Stomach smooth muscle (tissue), 2 donors: ENCODE data around the gene KRT16.
"Not testable (repeated sequence)": the region's sequence is repeated elsewhere in the genome, so short reads cannot be mapped to it uniquely, and the experiment has no call there.

ENCODE experiments used
- H3K27ac ChIP-seq: one replicate; pipeline ENCODE4 v1.7.0; 2013; ENCODE audit warnings: mild to moderate bottlenecking, low read length, inconsistent platforms
- H3K27me3 ChIP-seq, 2 donors: one replicate each; pipeline ENCODE4 v1.7.0; 2013; ENCODE audit warnings: low read length in 2 of 2; ENCODE audit not compliant: insufficient read depth in 2 of 2, control insufficient read depth in 1 of 2
- H3K36me3 ChIP-seq, 2 donors: one replicate each; pipeline ENCODE4 v1.7.0; 2013; ENCODE audit warnings: low read length in 2 of 2; ENCODE audit not compliant: control insufficient read depth in 2 of 2, insufficient read depth in 2 of 2
- H3K4me1 ChIP-seq: one replicate; pipeline ENCODE4 v1.7.0; 2013; ENCODE audit warnings: low read length; ENCODE audit not compliant: control insufficient read depth, insufficient read depth
- H3K4me3 ChIP-seq, 2 donors: one replicate each; pipeline ENCODE4 v1.7.0; 2013; ENCODE audit warnings: low read length in 2 of 2
- H3K9ac ChIP-seq, 2 donors: one replicate each; pipeline ENCODE4 v1.7.0; 2013; ENCODE audit warnings: low read length in 2 of 2, mild to moderate bottlenecking in 1 of 2
- H3K9me3 ChIP-seq, 2 donors: one replicate each; pipeline ENCODE4 v1.7.0; 2013; ENCODE audit warnings: low read length in 2 of 2; ENCODE audit not compliant: control insufficient read depth in 2 of 2
- donor health status: healthy.
- donor health status: Pancreatic carcinoma.

Gene KRT16

DNA sequence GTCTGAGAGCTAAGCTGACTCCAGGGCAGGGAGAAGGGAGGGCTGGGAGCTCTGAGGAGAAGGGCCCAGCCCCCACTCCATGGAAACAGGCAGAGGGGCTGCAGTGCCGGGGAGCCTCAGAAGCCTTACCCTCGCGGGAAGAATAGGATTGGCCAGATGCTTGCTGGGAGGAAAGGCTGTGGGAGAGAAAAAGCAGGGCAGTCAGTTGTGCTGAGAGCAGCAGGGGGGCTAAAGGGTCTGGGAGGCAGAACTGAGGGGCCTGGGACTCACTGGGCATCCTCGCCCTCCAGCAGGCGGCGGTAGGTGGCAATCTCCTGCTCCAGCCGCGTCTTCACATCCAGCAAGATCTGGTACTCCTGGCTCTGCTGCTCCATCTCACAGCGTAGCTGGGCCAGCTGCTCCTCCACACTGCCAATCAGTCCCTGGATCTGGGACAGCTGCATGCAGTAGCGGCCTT lies 2.5 kb downstream of the KRT16 start:
- not testable (repeated sequence) for H3K4me1 ChIP-seq, H3K36me3 ChIP-seq, H3K9ac ChIP-seq, H3K9me3 ChIP-seq, H3K4me3 ChIP-seq, H3K27ac ChIP-seq, H3K27me3 ChIP-seq

DNA sequence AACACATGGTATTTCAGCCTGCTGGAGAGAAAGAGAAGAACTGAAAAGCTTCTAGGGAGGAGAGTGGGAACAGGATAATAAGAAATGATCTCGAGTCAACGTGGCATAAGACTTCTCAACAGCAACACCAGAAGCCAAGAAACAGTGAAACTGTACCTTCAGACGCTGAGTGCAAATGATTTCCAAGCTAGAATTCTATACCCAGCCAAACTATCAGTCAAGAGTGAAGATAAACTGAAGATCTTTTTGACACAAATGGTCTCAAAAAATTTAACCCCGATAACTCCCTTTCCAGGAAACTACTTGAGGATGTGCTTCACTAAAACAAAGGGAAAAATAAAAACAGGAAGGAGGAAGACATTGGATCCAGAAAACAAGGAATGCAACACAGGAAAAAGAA lies 5.6 kb downstream of the KRT16 start:
- H3K27me3 ChIP-seq, H3K9me3 ChIP-seq, H3K4me3 ChIP-seq, H3K4me1 ChIP-seq, H3K36me3 ChIP-seq, H3K27ac ChIP-seq, H3K9ac ChIP-seq: not testable (repeated sequence)

DNA sequence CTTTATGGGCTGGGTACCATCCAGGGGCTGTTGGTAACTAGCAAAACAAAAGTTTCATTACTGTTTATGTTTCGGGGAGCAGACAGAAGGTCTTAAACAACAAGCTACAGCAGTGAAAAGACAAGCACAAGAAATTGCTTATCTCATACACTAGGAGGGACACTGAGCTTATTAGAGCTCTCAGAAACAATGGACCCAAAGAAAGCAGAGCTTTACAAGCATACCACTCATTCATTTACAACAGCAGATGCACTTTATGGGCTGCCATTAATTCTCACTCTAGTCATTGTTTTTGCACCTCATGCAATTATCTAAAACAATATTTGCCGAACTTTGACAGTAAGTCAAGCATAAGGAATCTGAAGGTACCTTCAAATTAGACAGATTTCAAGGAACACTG lies 10.0 kb downstream of the KRT16 start:
- Histone ChIP-seq H3K36me3 (no peaks in the 10 kb centered on the region), H3K27me3 (no peaks in the 10 kb centered on the region), H3K9ac (no peak overlapping the region), H3K9me3 (peaks cover 0 to 4% of the 10 kb centered on the region in 2 donors), H3K27ac (no peak overlapping the region), H3K4me3 (no peak overlapping the region), H3K4me1 (no peaks in the 10 kb centered on the region)

DNA sequence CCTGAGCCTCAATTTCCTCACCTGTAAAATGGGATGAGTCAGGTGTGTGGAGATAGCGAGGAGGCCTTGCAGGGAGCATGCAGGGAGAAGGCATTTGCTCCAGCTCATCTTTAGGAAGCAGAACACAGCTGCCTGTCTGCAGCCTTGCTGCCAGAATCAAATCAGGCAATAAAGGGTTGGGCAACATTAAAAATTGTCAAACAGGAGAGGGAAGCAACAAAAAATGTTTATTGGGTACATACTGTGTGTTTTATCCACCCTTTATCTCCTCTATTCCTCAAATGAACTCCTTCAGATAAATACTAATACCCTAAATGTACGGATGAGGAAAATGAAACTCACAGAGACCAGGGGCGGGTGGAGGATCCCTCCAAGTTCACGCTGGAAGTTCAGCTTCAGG lies 12.2 kb downstream of the KRT16 start:
- Histone ChIP-seq H3K9ac (no peak overlapping the region), H3K36me3 (no peaks in the 10 kb centered on the region), H3K27me3 (peaks cover 0 to 3% of the 10 kb centered on the region in 2 donors), H3K9me3 (no peaks in the 10 kb centered on the region), H3K4me1 (no peaks in the 10 kb centered on the region), H3K27ac (no peak overlapping the region), H3K4me3 (no peak overlapping the region)

DNA sequence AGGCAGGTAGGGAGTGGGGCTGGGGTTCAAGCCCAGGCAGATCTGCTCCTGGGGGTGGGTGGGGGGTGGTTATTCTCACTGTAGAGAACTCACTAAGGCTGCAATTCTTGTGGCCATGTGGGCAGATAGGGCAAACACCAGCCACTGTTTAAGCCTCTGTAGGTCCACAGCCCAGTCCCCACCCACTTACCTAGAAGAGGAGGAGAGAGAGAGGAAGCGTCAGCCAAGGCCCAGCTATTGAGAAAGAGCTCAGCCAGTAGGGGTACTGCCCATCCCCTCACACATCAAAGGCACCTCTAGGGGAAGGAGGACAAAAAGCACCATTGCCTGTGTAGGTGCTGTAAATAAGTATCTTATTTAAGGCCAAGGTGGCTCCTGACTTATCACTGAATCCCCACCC lies 12.9 kb downstream of the KRT16 start:
- no peak overlapping the region for H3K4me3 ChIP-seq
- H3K36me3 ChIP-seq: no peaks in the 10 kb centered on the region
- H3K9me3 ChIP-seq: no peaks in the 10 kb centered on the region
- H3K9ac ChIP-seq: no peak overlapping the region
- peaks cover 0 to 3% of the 10 kb centered on the region in 2 donors for H3K27me3 ChIP-seq
- H3K4me1 ChIP-seq: no peaks in the 10 kb centered on the region
- H3K27ac ChIP-seq: no peak overlapping the region

DNA sequence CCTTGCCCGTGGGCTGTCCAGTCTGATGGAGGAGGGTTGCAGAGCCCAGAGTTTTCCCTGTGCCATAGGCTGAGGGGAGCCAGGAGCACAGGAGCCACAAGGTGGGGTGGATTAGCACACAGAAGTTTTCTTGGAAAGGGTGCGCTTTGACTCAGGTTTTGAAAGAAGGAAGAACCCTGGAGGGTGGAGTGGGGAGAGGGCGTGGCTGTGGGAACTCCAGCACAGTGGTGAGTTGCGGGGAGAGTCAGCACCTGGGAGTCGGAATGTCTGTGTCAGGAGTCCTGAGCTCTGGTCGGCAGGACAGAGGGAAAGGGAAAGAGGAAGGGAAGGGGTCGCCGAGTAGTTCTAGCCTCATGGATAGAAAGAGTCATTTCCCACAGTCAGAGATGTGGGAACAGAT lies 17.0 kb downstream of the KRT16 start:
- no peaks in the 10 kb centered on the region for H3K9me3 ChIP-seq
- H3K27ac ChIP-seq: no peak overlapping the region
- H3K4me1 ChIP-seq: no peaks in the 10 kb centered on the region
- H3K4me3 ChIP-seq: no peak overlapping the region
- H3K27me3 ChIP-seq: peaks cover 0 to 6% of the 10 kb centered on the region in 2 donors
- H3K9ac ChIP-seq: no peak overlapping the region
- no peaks in the 10 kb centered on the region for H3K36me3 ChIP-seq

DNA sequence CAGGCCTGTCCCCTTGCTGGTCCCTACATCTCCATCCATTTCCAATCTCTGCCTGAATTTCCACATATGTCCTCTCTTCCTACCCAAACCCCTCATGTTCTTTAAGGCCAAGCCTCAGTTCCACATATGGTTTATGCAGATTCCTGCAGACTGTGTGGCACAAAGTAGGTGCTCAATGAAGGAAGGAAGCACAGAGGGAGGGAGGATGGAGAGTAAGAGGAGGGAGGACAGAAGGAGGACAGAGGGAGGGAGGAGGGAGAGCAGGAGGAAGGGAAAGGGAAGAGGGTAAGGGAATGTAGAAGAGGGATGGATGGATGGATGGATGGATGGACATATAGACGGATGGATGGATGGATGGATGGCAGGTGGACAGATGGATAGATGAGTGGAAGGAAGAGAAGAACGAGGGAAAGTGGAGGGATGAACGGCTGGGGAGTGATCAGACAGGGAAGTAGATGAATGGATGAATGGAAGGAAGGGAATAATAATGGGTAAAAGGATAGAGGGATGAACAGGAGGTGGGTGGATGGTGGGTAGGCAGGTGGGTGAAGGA lies 18.1 kb downstream of the KRT16 start:
- Histone ChIP-seq H3K27me3 (peaks cover 0 to 6% of the 10 kb centered on the region in 2 donors), H3K9ac (no peak overlapping the region), H3K27ac (no peak overlapping the region), H3K36me3 (no peaks in the 10 kb centered on the region), H3K4me1 (no peaks in the 10 kb centered on the region), H3K4me3 (no peak overlapping the region), H3K9me3 (no peaks in the 10 kb centered on the region)

DNA sequence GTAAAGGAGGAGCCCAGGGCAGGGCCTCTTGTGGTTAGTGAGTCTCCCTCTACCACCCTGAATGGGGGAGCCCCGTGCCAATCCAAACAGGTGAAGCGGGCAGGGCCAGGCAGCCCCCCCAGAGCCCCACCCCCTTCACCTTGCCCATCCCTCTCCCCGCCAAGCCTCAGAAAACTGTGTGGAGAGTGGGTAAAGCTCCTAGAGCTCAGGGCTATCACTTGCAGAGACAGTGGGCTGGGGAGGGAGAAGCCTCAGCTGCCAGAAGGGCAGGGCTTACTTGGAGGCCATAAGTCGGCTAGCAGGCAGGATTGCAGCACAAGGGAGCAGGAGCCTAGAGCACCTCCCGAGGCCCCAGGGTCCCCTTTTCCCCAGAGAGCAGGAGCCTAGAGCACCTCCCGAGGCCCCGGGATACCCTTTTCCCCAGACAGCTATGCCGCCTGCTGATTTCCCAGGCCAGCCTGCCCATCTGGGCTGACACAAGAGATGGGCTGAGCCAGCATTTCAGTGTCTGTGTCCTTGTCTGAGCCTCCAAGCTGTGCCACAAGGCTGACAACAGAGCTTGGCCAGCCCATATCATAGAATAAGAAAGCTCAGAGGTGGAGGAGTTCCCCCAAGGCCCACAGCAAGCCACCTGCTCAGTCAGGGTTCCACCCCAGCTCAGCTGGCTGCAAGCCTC lies 19.1 kb downstream of the KRT16 start:
- H3K27me3 ChIP-seq: peaks cover 0 to 6% of the 10 kb centered on the region in 2 donors
- H3K36me3 ChIP-seq: no peaks in the 10 kb centered on the region
- H3K9ac ChIP-seq: no peak overlapping the region
- no peaks in the 10 kb centered on the region for H3K9me3 ChIP-seq
- no peak overlapping the region for H3K4me3 ChIP-seq
- no peaks in the 10 kb centered on the region for H3K4me1 ChIP-seq
- no peak overlapping the region for H3K27ac ChIP-seq

DNA sequence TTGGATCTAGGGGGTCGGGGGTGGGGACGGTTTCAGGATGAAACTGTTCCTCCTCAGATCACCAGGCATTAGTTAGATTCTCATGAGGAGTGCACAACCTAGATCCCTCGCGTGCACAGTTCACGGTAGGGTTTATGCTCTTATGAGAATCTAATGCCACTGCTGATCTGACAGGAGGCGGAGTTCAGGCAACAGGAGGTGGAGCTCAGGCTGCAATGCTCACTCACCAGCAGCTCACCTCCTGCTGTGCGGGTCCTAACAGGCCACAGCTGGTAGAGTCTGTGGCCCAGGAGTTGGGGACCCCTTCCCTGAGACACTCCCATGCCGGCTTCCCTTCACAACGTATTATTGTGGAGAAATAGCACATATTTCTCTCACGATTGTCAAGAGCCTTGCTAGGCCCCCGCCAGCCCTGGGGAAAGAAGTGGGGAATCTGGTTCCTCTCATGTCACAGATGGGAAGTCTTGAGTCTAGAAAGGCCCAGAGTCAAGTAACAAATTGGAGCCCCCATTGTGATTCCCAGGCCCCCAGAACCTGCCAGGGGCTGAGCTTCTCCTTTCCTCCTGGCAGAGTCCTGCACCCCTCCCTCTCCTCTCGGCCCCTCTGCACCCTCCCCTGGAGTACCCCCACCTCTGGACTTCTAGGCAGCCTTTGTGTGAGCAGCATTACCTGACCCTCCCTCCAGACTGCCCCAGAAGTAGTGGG lies 19.8 kb downstream of the KRT16 start:
- H3K27ac ChIP-seq: no peak overlapping the region
- no peak overlapping the region for H3K9ac ChIP-seq
- no peaks in the 10 kb centered on the region for H3K9me3 ChIP-seq
- H3K36me3 ChIP-seq: no peaks in the 10 kb centered on the region
- no peak overlapping the region for H3K4me3 ChIP-seq
- no peaks in the 10 kb centered on the region for H3K4me1 ChIP-seq
- peaks cover 0 to 6% of the 10 kb centered on the region in 2 donors for H3K27me3 ChIP-seq

DNA sequence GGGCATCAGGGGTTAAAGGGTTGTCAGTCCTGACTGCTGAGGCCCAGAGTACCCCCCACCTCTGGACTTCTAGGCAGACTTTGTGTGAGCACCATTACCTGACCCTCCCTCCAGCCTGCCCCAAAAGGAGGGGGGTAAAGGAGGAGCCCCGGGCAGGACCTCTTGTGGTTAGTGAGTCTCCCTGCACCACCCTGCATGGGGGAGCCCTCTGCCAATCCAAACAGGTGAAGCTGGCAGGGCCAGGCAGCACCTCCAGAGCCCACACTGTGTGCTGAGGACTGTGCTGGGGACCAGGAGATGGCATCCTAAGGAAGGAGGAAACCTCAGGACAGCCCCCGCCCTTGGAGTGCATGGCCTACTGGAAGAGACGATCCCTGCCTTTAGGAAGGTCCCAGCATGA lies 23.3 kb downstream of the KRT16 start:
- no peaks in the 10 kb centered on the region for H3K36me3 ChIP-seq
- peaks cover 0 to 5% of the 10 kb centered on the region in 2 donors for H3K27me3 ChIP-seq
- H3K4me1 ChIP-seq: no peaks in the 10 kb centered on the region
- no peak overlapping the region for H3K9ac ChIP-seq
- no peak overlapping the region for H3K27ac ChIP-seq
- H3K4me3 ChIP-seq: no peak overlapping the region
- H3K9me3 ChIP-seq: no peaks in the 10 kb centered on the region
